D721Med (cell line): Measurements from ENCODE around the gene WASF2.

Experiments used
- DNase-seq: peaks from one replicate; pipeline ENCODE4 v3.0.0; 2011; ENCODE audit warnings: low spot score; ENCODE audit not compliant: insufficient read length
- FAIRE-seq: peaks from 2 replicates; lab custom pipeline; 2011; peaks lifted over from hg19 to GRCh38; lab: Jason Lieb, UNC
- TF ChIP-seq, protein P1 (sequence below): IDR thresholded peaks from 2 replicates; pipeline ENCODE4 v1.5.1; 2012; ENCODE audit warnings: mild to moderate bottlenecking, control low read depth; ENCODE audit not compliant: insufficient read depth; ENCODE audit errors: missing control alignments

WASF2 gene

DNA sequence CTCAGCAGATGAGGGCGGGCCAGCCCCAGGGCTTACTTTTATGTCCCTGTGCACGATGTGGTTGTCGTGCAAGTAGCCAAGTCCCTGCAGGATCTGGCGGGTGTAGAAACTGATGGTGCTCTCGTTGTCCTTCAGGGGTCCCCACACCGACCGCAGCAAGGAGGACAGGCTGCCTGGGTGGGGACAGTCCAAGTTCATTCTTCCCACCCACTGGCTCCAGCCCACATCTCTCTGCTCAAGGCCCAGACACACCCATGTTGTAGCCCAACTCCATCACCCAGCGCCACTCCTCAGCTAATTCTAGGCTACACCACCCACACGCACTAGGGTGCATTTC is 130.2 kb downstream of the WASF2 start:
- FAIRE-seq (no peak), DNase-seq (no peak)
- TF ChIP-seq, protein P1, sequence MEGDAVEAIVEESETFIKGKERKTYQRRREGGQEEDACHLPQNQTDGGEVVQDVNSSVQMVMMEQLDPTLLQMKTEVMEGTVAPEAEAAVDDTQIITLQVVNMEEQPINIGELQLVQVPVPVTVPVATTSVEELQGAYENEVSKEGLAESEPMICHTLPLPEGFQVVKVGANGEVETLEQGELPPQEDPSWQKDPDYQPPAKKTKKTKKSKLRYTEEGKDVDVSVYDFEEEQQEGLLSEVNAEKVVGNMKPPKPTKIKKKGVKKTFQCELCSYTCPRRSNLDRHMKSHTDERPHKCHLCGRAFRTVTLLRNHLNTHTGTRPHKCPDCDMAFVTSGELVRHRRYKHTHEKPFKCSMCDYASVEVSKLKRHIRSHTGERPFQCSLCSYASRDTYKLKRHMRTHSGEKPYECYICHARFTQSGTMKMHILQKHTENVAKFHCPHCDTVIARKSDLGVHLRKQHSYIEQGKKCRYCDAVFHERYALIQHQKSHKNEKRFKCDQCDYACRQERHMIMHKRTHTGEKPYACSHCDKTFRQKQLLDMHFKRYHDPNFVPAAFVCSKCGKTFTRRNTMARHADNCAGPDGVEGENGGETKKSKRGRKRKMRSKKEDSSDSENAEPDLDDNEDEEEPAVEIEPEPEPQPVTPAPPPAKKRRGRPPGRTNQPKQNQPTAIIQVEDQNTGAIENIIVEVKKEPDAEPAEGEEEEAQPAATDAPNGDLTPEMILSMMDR = no peak

DNA sequence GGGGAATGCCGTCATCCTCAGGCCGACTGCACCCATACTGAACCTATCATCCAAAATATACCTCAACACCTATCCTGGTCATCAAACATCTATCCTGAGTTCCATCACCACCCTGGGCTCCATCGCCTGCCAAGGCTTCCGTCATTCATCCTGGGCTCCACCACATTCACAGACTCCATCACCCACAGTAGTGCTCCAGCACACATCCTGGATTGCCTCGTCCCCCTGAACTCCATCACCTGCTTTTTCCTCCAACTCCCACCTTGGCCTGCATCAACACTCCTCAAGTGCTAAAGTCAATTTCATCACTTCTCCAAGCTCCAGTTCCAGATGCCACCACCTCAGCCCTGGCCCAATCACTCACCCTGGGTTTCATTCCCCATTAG is 131.0 kb downstream of the WASF2 start:
- FAIRE-seq (no peak), DNase-seq (no peak)
- TF ChIP-seq, protein P1 = no peak

DNA sequence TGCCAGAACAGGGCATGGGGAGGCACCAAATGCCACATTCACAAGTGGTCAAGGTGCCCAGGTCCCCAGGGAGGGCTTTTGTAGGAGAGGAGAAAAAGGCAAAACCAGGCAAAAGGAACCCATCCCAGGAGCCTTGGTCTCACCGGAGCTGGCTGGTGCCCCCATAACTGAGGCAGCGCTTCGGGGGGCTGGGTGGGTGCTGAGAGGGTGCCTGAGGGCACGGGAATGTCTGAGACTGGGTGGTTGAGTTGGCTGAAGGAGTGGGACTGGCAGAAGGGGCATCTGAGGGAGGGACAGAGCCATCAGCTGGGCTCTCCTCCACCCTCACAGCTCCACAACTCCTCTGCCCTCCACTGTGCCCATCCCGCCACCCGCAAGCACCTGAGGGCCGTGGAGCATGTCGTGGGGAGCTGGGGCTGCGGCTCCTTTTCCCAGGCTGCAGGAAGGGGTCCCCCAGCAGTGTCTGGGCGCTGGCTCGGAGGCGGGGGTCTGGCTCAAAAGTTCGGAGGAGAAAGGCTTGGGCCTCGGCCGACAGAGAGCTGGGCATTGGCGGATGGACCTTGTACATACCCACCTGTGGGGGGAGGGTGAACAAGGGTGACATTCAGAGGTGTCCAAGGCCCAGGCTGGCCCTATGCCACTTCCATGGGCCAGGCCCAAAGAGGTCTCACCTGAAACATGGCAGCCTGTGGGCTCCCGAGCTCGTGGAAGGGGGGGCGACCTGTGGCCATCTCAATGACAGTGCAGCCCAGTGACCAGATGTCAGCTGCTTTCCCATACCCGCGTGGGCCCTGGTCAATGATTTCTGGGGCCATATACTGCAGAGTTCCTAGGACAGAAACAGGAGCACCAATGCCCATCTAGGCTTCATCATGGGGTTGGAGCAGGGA is 131.7 kb downstream of the WASF2 start:
- FAIRE-seq (no peak), DNase-seq (no peak)

DNA sequence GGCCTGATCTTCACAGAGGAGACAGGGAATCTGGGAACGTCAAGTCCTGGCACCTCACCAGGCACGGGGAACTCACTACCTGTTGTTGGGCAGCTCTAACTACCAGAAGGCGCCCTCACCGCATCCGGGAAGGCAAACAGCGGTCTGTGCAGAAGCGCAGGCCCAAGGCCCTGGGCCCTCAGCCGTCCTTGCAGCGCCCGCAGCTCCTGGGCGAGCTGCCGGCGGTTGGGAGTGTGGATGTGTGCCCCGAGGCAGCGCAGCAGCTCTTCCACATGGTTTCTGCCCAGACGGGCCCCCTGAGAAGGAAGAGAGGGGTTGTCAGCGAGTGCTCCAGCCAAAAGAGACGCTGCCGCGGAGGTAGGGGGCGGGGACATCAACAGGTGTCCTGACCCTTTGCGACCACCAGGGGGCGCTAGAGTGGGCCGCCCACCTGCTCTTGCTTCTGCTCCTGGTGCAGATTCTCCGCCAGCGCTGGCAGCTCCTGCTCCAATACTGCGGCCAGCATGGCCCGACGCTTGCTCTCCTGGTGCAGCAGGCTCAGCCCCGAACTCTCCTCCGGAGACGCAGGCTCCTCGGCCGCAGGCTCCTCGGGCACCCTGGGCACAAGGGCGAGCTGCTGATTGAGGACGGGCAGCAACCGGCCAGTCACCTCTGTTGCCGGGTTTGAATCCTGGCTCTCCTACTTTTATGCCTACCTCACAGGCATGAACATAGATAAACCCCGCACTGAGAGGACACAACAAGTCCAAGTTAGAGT is 132.5 kb downstream of the WASF2 start:
- DNase-seq = peak; percentile 69
- FAIRE-seq = no peak
- TF ChIP-seq, protein P1 = peak; percentile 75

More for the DNA sequence above, 131.7 kb downstream of the WASF2 start:
- TF ChIP-seq, protein P1 = no peak

DNA sequence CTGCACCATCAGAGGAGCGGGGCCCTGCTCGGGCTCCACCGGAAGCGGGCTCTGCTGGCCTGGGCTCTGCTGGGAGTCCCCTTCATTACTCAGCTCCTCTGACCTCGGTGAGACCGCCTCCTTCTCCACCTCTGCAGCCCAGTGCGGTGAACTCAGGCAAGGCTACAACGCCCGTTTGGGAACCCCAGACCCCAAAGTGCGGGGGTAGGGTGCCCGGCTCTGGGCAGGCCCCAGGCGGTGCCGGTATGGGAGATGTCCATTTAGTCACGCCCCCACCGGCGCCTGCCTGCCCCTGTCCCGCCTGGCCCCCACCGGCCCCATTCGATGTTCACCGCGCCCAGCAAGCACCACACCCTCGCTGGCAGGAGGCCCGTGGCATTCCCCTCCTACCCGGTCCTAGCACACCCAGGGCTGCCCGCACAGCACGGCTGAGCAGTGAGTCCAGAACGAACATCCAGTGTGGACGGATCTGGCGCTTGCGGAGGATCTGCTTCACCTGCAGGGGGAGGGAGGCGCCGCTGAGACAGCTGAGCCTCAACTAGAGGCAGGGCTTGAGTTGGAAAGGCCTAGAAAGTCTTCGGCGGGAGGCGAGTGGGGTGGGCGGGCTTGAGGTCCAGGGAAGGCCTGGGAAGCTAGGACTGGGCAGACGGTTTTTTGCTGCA is 133.2 kb downstream of the WASF2 start:
- no peak for FAIRE-seq
- DNase-seq = no peak
- TF ChIP-seq, protein P1 = no peak

DNA sequence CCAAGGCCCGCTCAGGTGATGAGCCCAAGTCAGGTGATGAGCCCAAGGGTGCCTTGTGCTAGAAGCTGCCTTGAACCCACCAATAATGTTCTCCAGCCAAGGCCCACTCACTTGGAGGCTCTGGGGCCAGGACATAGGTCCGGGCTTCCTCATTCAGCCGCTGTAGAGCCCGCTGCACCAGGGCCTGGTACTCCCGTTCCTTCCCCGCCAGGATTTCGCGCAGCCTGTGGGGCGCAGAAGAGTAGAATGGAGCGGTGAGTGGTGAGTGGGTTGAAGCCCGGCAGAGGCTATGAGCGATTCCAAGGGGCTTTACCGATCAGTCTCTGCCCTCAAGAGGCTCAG is 133.7 kb downstream of the WASF2 start:
- no peak for FAIRE-seq
- DNase-seq = no peak

More for the DNA sequence above, 133.7 kb downstream of the WASF2 start:
- TF ChIP-seq, protein P1 = no peak
